GM18508 (cell line): Measurements from ENCODE around the gene SLC35A5.

ENCODE experiments used
- ATAC-seq: cut with Tn5 transposase; IDR thresholded peaks from one replicate; pipeline ENCODE4 v1.9.1; 2021; ENCODE audit warnings: moderate number of reproducible peaks; ENCODE audit not compliant: insufficient read depth, unreplicated experiment

SLC35A5 gene

DNA sequence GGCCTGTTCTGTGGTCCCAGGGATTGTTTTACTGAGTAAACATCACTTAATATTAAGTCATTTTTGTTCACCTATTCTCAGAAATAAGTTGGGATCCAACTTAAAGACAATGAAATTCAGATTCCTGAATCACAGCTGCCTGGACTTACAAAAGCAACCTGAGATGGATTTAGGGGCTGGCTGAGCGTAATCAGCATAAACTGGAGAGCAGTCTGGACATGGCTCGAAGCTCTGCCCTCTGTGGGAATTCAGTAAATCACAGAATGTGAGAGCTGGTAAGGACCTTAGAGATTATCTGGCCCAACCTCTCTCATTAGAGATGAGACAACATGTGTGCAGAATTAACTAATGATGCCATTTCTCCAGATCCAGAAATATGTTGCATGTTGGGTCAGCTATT, 55.4 kb downstream of the SLC35A5 start:
- no peak for ATAC-seq

GRCh38 chr3:112619295-112619694, 57.5 kb downstream of the SLC35A5 start:
- peak; percentile 41 for ATAC-seq

DNA sequence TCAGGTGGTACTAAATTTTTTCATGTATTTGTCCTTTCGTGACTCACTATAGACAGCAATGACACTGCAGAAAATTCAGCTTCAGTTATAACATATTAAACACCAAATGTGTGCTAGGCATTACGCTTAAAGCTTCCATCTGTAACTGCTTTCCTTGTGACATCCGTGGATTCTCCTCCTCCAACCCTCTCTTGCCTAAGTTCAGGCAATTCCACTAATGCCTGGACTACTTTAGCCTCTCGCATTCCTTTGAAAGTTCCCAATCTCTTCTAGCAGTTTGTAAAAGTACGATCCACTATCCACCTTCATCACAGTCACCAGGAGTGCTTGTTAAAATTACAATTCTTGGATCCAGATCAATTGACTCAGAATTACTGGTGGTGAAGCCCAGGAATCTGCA, 61.4 kb downstream of the SLC35A5 start:
- ATAC-seq, result no peak

DNA sequence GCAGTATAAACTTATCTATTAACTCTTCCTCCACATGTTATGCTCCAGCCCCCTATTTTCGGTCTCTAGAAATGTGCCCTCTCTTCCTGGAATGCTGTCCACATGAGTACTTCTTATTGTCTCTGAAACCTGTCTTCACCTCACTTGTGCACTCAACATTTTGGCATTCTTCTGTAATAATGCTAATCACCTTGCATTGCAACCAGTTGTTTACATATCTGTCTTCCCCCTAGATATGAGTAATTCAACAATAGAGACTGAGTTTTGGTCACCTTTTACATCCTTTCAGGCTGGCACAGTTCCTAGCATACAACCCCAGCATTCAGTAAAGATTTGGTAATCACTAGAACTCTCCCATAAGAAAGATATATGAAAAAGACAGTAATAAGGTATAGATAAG, 61.9 kb downstream of the SLC35A5 start:
- no peak for ATAC-seq

- ATAC-seq, result no peak
Measured at GRCh38 chr3:112627419-112627818, 65.6 kb downstream of the SLC35A5 start.

GRCh38 chr3:112627919-112628466, 66.1 kb downstream of the SLC35A5 start:
- ATAC-seq, result no peak

DNA sequence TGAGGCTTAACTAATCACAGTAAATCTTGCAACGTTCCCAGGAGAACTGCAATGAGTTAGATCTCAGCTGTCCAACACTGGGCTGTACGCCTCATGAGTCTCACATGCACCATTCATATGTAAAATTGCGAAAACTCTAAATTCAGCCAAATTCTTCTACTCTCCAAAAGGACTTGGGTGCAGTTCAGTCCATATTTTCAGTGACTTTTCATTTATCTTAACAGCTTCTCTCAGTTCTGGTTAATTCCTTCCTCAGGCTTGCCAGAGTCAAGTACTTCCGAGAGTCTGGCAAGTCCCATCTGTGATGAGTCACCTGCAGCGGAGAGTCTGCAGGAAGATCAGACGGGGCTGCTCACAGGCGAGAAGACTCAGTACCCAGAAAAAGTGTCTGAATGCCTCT, 67.6 kb downstream of the SLC35A5 start:
- no peak for ATAC-seq

DNA sequence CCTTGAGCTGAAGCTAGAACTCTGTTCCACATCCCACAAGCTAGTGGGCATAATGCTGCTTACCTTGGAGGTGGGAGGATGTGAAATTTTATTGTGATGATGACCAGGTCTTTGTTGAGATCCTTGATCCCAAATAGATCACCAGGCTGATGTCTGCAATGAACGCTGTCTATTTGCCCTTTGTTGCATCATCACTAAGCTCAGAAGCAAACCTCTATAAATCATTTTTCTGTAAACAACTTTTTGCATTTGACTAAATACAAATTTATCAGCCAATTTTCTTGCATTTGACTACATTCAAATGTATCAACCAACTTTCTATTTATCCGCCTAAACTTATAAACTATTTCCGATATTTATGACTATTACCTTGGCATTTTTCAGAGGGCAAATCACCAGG, 69.4 kb downstream of the SLC35A5 start:
- ATAC-seq, result no peak

GRCh38 chr3:112632596-112632995, 70.8 kb downstream of the SLC35A5 start:
- ATAC-seq, result no peak

- no peak for ATAC-seq
Measured at GRCh38 chr3:112633191-112633590, 71.3 kb downstream of the SLC35A5 start.

DNA sequence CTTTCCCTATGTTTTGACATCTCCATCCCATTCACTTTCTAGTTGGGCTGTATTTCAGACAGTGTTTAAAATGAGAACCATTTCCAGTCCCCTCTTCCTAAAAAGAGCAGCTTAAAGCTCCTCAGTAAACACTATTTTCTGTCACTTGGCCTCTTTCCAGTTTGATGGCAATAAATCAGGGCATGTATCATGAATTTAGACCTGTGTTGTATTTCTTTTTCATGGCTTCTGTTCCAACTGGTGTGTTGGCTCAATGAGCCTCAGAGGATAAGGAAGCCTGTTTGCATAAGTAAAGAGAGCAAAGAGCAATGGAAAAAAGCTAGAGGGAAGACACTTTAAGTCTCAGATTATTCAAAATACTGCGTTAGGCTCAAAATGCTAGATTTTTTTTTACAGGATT, 71.9 kb downstream of the SLC35A5 start:
- ATAC-seq, result no peak

DNA sequence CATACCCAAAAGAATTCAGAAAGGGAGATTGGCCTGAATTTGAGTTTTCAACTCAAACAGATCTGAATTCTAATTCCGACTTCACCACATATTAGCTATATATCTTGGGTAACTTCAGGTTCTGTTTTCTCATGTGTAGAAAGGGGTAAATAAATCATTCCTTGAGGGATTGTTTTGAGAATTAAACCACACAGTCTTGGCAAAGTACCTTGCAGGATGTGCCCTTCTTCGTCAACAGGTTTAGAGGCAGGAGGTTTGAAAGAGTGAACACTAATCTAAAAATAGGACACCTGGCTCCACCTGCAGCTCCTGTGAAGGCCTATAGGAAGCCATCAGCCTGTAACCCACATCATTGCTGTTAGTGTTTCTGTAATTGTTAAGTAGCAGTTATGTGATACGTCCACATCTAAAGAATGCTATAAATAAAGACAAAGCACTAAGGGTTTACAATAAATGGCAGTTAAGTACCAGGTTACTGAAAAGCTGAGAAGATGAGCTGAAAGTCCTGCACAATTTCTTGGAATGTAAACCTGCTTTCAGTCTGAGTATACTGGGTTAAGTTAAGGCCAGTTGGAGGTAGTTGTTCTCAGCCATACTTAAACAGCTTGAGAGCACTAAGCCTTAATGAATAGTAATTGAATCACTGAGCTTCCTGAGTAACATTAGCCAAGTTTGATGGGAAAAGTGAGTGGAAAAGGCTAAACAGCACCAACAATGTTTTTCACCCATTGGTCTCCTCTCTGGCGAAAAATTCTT, 73.1 kb downstream of the SLC35A5 start:
- ATAC-seq, result no peak
